Measurements from ENCODE around the gene TRRAP.

GRCh38 chr7:98984126-98984525 is 105.8 kb downstream of the TRRAP start:
- no peak for TF ChIP-seq NPAS2 (CRISPR knock-in tag; IDR thresholded peaks at IDR 0.05; ENCODE audit: borderline replicate concordance)
- TF ChIP-seq, protein P1, sequence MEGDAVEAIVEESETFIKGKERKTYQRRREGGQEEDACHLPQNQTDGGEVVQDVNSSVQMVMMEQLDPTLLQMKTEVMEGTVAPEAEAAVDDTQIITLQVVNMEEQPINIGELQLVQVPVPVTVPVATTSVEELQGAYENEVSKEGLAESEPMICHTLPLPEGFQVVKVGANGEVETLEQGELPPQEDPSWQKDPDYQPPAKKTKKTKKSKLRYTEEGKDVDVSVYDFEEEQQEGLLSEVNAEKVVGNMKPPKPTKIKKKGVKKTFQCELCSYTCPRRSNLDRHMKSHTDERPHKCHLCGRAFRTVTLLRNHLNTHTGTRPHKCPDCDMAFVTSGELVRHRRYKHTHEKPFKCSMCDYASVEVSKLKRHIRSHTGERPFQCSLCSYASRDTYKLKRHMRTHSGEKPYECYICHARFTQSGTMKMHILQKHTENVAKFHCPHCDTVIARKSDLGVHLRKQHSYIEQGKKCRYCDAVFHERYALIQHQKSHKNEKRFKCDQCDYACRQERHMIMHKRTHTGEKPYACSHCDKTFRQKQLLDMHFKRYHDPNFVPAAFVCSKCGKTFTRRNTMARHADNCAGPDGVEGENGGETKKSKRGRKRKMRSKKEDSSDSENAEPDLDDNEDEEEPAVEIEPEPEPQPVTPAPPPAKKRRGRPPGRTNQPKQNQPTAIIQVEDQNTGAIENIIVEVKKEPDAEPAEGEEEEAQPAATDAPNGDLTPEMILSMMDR (IDR thresholded peaks at IDR 0.05), result no peak
